ENCODE measurements around the gene TMEM253. TPM values are rescaled to one million over a fixed set of nuclear protein-coding genes. Genes with fewer than 3 reads are reported as not detected.

The TMEM253 gene
- polyA plus RNA-seq, 1 donor = 0.62 TPM

DNA sequence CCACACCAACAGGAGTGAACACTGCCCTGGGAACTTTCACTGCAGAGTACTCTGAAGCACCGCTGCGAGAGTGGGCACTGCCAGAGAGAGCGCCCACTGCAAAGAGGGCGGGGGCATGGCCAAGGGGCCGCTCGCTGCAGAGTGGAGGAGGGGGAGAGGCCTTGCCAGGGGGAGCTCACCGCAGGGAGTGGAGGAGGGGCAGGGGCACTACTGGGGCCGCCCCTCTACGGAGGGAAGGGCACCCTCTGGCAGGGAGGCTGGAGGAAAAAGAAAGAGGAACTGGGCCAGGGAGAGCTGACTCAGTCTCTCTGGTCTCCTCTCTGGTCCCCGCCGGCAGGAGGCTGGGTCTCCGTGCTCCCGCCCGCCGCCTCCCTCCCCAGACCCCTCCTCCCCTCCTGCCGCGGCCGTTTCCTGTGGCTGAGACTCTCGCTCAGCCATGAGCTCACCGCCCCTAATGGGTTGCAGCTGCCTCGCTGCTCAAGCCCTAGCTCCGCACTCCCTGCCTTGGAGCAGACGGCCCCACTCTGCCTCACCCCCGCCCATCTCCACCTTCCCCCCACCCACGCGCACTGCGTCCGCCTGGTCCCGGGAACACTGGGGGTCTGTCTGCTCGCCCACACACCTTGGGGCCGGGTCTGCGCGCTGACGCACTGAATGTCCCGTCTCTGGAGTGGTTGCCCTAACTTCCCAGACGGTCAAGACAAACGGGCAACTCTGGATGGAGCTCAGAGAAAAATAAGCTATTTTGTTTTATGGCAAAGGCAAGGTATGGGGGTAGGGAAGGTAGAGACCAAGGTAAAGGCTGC is 29.4 kb upstream of the TMEM253 start:
- peak; percentile 88 for DNase-seq (ENCODE audit: low read depth)

DNA sequence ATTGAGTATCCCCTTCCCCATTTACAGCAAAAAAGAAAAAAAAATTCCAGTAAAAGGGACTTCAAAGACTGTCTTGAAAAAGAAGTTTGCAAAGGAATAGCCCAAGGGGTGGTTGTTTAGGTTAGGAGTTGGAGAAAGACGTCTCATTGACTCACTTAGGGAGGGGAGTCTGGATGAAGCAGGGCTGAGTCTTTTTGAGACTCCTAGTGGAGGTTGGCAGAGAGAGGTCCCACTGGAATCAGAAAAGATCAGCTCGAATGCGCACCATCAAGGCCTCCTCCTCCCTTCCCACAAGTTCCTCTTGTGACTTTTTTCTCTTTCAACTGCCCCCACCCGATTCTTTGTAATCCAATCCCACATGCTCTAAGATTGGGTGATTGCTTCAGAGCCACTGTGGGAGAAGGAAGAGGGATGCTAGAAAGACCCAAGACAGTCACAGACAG is 28.8 kb upstream of the TMEM253 start:
- DNase-seq (ENCODE audit: low read depth) = no peak

DNA sequence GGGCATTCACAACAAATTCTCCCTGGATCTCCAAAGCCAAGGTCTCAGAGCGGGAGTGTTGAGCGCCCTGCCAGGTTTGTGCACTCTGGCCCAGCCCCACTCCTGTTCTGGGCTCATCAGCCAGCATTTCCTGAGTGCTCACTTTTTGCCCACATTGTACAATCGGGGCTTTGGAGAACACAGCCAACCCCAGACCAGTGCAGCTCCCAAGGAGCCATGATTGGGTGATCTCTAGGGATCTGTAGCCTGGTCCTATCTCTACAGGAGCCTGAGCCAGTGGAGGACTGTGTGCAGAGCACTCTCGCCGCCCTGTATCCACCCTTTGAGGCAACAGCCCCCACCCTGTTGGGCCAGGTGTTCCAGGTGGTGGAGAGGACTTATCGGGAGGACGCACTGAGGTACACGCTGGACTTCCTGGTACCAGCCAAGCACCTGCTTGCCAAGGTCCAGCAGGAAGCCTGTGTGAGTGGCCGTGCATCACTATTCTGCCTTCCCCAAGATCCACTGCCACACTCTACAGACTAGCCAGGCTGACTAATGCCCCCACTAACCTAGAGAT is 28.0 kb upstream of the TMEM253 start:
- no peak for DNase-seq (ENCODE audit: low read depth)

DNA sequence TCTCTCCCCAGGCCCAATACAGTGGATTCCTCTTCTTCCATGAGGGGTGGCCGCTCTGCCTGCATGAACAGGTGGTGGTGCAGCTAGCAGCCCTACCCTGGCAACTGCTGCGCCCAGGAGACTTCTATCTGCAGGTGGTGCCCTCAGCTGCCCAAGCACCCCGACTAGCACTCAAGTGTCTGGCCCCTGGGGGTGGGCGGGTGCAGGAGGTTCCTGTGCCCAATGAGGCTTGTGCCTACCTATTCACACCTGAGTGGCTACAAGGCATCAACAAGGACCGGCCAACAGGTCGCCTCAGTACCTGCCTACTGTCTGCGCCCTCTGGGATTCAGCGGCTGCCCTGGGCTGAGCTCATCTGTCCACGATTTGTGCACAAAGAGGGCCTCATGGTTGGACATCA is 26.9 kb upstream of the TMEM253 start:
- DNase-seq (ENCODE audit: low read depth) = no peak

DNA sequence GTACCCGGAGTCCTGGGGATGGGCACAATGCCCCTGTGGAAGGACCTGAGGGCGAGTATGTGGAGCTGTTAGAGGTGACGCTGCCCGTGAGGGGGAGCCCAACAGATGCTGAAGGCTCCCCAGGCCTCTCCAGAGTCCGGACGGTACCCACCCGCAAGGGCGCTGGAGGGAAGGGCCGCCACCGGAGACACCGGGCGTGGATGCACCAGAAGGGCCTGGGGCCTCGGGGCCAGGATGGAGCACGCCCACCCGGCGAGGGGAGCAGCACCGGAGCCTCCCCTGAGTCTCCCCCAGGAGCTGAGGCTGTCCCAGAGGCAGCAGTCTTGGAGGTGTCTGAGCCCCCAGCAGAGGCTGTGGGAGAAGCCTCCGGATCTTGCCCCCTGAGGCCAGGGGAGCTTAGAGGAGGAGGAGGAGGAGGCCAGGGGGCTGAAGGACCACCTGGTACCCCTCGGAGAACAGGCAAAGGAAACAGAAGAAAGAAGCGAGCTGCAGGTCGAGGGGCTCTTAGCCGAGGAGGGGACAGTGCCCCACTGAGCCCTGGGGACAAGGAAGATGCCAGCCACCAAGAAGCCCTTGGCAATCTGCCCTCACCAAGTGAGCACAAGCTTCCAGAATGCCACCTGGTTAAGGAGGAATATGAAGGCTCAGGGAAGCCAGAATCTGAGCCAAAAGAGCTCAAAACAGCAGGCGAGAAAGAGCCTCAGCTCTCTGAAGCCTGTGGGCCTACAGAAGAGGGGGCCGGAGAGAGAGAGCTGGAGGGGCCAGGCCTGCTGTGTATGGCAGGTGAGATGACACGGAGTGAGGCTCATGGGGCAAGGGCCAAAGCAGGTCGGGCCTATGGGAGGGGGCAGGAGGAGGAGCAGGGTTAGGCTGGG is 26.2 kb upstream of the TMEM253 start:
- no peak for DNase-seq (ENCODE audit: low read depth)

DNA sequence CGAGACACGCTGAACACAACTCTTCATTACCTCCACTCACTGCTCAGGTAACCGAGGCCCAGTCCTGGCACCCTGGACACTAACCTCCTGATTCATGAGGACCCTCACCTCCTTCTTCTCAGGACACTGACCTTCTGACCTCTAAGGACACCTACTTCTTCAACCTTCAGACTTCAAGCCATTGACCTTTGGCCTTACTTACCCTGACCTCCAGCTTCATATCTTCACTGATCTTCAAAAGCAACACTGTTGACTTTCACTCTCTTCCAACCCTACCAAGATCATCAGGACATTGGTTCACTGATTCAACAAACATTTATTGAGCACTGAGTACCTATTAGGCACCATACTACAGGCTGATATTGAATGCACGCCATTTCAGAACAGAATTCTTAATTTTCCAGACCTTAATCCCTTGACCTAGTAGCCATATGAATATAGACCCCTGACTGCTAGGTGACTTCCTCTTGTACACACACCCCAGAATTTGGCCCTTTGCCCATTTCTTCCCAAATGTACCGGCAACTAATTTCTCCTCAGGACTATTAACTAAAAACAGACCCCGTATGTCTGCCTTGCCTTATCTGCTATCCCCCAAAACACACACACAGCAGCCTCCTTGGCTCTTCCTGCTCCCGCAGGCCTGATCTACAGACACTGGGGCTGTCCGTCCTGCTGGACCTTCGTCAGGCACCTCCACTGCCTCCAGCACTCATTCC is 25.0 kb upstream of the TMEM253 start:
- DNase-seq (ENCODE audit: low read depth) = no peak

DNA sequence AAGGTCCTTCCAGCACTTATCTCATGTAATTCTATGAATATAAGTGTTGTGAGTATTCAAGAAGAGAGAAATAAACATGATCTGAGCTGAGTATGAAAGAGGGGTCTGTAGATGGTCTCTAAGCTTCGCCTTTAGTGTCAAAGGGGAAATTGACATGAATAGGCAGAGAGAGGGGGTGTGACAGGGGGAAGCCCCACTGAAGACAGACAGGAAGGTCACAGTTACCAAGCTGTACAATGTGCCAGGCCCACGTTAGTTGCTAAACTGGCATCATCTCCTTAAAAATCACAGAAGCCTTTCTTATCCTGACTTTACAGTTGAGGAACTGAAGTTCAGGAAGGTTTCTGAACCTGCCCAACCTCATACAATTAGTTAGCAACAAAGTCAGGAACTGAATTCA is 23.2 kb upstream of the TMEM253 start:
- DNase-seq (ENCODE audit: low read depth) = no peak

DNA sequence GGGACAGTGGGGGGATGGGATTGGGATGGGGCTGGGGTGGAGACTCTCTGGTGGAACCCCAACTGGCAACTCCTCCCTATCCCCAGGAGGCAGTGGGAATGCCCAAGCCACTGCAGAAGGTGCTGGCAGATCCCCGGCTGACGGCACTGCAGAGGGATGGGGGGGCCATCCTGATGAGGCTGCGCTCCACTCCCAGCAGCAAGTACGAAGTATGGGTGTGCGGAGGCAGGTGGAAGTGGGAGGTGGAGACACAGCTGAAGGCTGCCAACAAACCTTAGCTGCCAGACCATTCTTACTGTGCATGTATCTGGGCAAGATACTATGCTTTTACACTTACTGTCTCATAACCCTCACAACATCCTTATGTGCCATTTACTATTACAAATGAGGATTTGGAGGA is 22.6 kb upstream of the TMEM253 start:
- no peak for DNase-seq (ENCODE audit: low read depth)

DNA sequence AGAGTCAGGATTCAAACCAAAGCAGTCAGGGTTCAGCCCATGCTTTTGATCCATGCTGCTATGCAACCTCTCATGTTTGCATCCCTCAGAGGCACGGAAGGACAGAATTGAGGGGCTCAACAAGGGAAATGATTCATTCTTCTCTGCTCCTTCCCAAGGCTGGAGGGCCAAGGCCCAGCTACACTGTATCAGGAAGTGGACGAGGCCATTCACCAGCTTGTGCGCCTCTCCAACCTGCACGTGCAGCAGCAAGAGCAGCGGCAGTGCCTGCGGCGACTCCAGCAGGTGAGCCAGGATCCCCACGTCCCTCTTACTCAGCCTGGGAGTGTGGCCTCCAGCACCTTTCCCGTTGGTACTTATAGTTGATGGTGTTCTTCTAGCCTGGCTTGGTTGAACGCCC is 22.1 kb upstream of the TMEM253 start:
- no peak for DNase-seq (ENCODE audit: low read depth)

DNA sequence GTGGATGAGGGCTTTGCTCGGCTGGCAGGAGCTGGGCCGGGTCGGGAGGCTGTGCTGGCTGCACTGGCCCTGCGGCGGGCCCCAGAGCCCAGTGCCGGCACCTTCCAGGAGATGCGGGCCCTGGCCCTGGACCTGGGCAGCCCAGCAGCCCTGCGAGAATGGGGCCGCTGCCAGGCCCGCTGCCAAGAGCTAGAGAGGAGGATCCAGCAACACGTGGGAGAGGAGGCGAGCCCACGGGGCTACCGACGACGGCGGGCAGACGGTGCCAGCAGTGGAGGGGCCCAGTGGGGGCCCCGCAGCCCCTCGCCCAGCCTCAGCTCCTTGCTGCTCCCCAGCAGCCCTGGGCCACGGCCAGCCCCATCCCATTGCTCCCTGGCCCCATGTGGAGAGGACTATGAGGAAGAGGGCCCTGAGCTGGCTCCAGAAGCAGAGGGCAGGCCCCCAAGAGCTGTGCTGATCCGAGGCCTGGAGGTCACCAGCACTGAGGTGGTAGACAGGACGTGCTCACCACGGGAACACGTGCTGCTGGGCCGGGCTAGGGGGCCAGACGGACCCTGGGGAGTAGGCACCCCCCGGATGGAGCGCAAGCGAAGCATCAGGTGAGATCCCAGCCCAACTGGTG is 19.2 kb upstream of the TMEM253 start:
- DNase-seq (ENCODE audit: low read depth) = no peak

DNA sequence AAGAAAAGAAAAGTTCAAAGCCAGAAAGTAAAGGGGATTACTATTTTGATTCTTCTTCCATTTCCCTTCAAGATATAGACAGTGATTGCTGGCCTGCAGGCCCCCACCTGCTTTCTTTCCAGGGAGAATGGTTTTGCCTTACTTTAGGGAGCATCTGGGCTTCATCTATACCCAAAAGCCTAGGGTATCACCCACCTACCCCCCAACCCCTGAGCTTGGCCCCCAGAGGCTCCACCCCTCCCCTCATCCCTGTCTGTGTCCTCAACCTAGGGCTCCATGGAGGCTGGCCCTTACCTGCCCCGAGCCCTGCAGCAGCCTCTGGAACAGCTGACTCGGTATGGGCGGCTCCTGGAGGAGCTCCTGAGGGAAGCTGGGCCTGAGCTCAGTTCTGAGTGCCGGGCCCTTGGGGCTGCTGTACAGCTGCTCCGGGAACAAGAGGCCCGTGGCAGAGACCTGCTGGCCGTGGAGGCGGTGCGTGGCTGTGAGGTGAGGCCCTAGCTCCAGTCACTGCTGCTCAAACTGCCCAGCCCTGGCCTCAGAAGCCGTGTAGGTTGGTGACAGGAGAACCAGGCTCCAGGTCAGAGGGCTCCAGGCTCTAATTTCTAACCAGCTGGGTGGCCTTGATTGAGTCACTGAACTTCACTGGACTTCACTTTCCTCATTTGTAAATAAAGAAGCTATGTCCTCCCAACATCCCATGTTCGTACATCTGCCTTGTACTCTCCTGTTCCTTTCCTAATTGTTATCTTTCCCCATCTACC is 17.1 kb upstream of the TMEM253 start:
- DNase-seq (ENCODE audit: low read depth) = no peak

DNA sequence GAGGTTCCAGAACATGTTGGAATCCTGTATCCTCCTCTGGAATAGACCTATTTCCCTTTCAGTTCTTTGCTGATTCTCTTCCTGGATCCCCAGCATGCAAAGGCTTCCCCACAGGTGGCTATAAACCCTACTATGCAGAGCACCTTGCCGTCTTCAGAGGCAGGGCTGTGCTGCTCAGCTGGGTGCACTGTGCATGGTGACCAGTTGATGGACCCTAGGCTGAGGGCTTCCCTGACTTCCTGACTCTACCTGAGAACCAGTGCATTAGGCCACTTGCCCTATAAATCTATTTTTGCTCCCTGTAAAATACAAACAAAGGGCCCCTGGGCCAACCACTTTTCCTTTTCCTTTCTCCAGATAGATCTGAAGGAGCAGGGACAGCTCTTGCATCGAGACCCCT is 16.5 kb upstream of the TMEM253 start:
- DNase-seq (ENCODE audit: low read depth) = no peak

DNA sequence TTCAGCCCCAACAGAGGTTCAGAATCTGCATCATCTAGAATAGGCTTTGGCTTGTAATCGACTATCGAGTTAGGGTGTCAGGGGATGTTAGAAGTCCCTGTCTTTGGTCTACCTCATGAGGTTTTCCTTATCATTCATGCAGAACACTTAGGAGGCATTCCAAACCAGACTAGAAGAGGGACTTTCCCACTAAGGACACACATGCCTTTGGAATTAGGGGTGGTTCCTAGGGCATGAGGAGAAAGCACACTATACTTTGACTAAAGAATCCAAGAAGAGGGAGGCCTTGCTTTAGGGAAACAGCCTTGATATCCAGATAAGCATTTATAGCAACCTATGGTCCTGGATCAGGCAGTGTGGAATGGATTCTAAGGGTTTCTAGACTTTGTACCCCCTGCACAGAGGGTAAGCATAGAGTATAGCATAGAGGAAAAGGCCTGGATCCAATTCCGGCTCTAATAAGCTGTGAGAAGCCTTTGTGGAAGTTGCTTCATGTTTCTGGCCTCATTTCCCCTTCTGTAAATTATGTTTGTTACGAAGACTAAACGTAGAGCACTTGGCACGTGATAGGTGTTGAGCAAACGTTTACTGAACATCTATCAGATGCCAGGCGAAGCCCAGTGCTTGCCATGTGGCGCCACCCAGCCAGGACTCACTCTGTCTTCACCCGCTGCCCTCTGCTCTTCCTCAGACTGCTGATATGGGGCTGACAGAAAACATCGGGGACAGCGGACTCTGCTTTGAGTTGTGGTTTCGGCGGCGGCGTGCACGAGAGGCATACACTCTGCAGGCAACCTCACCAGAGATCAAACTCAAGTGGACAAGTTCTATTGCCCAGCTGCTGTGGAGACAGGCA is 15.6 kb upstream of the TMEM253 start:
- DNase-seq (ENCODE audit: low read depth) = no peak

DNA sequence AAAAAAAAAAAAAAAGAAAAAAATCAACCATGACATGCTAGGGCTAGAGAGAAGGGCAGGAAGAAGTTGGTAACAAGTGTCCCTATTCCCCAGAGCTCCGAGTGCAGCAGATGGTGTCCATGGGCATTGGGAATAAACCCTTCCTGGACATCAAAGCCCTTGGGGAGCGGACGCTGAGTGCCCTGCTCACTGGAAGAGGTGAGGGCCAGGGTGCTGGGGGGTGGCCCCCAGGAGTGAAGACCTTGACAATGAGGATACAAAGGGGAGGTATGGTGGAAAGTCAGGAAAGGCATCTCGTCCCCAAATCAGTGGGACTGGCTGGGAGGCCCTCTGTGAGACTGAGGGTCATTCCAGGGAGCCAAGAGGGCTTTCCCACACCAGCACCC is 14.0 kb upstream of the TMEM253 start:
- DNase-seq (ENCODE audit: low read depth) = no peak

DNA sequence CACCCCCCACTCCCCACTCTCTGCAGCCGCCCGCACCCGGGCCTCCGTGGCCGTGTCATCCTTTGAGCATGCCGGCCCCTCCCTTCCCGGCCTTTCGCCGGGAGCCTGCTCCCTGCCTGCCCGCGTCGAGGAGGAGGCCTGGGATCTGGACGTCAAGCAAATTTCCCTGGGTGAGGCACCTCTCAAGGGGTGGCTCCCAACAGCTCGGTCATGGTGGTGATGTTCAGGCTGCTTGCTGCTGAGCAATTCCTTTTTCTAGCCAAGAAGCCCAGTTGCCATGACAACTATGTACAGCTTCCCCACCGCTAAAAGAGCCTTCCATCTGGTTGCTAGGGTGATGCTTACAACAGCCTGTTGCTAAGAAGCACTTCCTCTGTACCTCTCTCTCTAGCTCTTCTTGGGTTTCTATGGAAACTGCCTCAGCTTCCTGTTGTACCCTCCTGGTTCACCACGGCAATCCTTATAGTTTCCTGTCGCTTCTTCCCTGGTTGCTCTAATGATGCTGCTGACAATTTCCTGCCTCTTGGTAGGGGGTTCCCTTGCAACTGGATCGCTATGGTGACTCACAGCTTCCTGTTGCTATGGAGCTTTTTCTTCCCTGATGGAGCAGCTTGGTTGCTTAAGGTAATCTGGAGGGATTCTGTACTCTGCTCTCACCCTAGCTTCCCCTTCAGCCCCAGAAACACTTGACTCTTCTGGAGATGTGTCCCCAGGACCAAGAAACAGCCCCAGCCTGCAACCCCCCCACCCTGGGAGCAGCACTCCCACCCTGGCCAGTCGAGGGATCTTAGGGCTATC is 13.4 kb upstream of the TMEM253 start:
- no peak for DNase-seq (ENCODE audit: low read depth)

DNA sequence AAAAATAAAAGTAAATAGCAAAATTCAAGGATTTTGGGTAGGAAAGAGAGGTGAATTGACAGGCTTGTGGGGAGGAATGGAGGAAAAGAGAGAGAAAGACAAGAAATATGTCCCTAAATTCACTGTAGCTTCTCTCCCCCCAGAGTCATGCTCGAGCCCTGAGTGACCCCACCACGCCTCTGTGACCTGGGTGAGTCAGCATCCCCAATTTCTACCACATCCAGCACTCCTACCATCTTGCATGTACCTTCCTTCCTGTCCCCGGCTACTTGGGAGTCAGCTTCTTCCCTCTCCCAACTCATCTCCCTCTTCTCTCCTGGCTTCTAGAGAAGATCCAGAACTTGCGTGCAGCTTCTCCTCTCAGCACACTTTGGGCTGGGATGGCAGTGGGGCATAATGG is 12.2 kb upstream of the TMEM253 start:
- DNase-seq (ENCODE audit: low read depth) = no peak

DNA sequence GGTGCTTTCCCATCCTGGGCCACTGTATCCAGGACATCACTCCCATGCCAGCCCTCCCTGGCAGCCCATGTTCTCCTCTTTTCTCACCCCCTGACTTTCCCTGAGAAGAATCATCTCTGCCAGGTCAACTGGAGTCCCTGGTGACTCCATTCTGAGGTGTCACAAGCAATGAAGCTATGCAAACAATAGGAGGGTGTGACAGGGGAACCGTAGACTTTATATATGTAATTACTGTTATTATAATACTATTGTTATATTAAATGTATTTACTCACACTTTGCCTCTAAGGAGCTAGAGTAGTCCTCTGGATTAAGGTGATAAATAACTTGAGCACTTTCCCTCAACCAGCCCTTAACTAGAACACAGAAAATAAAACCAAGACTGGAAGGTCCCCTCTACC is 11.6 kb upstream of the TMEM253 start:
- no peak for DNase-seq (ENCODE audit: low read depth)

DNA sequence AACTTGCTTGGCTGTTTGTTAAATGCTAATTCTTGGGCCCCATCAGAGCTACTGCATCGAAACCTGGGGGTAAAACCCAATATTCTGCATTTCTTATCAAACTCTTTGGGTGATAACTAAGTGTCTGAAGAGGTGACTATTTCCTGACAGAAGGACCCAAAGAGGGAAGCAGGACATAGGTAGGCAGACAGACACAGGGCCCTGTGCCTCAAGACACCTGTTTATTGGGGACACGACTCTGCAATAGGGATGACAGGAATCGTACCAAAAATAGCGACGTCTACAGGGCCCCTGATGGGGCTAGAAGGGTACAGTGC is 11.0 kb upstream of the TMEM253 start:
- no peak for DNase-seq (ENCODE audit: low read depth)
